SH-SY5Y (cell line): ENCODE results near the gene RTN4.

Source experiments
- GATA2 ChIP-seq: IDR thresholded peaks from 2 replicates; pipeline ENCODE4 v1.6.1; 2011; ENCODE audit warnings: mild to moderate bottlenecking, low read depth, low read length
- GATA3 ChIP-seq: IDR thresholded peaks from 2 replicates; pipeline ENCODE4 v1.6.1; 2011; ENCODE audit warnings: low read depth, mild to moderate bottlenecking, low read length, moderate library complexity

GRCh38 chr2:55063713-55064323, 13.6 kb upstream of the RTN4 start:
- TF ChIP-seq GATA3 (no peak), GATA2 (no peak)
